GM18519 (cell line): Measurements from ENCODE around the gene ARFGEF3.

Experiments used
- ATAC-seq: cut with Tn5 transposase; IDR thresholded peaks from one replicate; pipeline ENCODE4 v1.9.1; 2021; ENCODE audit warnings: mild to moderate bottlenecking, moderate library complexity; ENCODE audit not compliant: unreplicated experiment, low FRiP score

ARFGEF3 gene

GRCh38 chr6:138235693-138236092 is 74.0 kb downstream of the ARFGEF3 start:
- ATAC-seq: no peak

DNA sequence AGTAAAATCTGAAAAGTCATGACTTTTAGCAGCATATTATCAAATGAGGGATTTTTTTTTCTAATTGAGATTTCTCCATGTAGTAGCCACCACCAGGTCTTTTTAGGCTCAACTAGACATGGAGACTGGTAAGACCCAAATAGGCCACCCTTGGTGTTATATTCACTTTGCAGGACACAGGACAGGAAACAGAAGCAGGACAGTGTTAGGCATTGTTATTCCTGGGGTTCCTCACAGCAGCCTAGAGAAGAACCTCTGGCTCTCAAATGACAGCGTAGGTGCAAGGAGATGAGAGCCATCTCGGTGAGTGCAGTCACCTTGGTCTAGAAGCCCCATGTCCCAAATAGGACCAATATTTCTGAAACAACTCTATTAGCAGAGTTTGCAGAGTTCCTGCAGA is 75.7 kb downstream of the ARFGEF3 start:
- ATAC-seq: no peak

DNA sequence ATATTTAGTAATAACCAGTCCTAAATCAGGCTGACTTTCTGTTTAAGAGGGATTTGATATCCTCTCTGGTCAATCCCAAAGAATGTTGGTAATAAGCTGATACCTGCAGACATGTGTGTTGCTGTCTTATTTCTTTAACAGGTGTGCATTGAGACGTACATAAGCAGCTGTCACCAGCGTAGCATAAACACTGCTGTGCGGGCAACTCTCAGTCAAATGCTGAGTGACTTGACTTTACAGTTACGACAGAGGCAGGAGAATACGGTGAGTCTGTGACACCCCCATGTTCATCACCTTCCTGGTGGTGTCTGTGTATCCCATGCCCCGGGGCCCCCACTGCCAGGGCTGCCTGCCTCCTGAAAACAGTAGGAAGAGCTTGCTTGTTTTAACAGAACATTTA is 76.6 kb downstream of the ARFGEF3 start:
- ATAC-seq: no peak

- no peak for ATAC-seq
Measured at GRCh38 chr6:138239774-138240173, 78.0 kb downstream of the ARFGEF3 start.

DNA sequence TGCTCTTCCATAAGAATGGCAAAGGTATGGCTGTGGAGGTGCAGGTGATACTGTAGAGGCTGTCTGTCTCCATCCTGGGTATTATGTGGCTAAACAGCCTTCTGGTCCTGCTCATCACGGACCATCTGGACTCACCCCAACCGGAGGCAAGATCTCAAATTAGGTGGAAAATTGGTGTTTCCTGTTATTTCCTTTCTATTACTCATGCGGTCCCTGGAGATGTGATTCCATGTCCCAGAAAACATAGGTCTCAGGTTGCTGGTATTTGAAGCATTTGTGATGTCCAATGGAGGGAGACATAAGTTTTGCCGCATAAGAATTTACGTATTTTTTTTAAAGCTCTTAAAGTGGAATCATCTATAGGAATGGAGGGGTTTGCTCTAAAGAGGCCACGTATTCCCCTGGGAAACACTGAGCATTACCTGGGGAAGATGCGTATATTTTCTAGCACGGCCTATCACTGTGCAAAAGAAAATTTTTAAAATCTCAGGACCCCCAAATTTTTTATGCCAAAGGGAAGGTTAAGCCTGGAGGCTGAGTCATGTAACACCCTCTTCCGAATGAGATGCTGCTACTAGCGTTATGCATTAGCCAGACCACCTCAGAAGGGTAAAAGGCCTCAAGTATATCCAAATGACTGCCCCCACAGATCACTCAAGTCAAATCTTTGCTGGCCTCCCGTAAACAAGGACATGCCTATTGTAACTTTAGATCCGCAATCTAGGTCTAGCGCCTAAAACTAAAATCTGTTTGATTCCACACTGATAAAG is 78.9 kb downstream of the ARFGEF3 start:
- ATAC-seq: no peak

- no peak for ATAC-seq
Measured at GRCh38 chr6:138241381-138241780, 79.6 kb downstream of the ARFGEF3 start.

DNA sequence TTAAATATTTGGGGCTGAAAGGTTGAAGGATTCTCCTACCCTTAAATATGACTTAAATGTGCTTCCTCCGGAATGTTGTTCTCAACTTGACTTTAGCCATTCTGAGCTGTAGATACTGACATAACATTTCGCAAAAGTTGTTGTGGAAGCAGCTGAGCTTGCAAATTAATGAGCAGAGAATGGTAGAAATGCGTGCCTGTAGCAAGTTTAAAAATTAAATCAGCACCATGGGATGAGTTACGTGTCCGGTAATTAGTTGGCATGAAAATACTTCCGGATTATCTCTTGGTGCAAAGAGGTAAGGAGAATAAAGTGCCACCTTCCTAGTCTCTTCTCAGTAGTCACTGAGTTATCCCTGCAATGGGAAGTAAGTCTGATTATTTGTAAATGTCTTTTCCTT is 80.2 kb downstream of the ARFGEF3 start:
- no peak for ATAC-seq

GRCh38 chr6:138242987-138243592 is 81.4 kb downstream of the ARFGEF3 start:
- no peak for ATAC-seq

GRCh38 chr6:138245751-138246150 is 84.0 kb downstream of the ARFGEF3 start:
- ATAC-seq: no peak

GRCh38 chr6:138246650-138247440 is 85.1 kb downstream of the ARFGEF3 start:
- ATAC-seq: no peak

DNA sequence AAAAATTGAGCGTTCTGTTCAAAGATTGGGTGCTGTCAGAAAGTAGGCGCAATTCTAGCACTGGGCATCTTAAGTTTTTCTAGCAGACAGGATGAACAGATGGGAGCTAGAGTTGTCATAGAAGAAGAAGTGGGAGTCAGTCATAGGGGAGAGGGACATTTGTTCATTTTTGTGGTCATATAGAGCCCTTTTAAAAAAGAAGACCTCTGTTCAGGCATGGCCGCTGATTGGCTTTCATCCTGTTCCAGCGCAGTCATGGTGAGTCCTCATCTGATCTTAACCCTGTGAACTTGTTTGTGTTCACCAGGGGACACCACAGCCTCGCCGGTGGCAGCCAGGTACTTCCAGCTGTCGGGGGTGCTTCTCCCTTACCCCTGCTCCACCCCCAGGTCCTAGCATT is 86.3 kb downstream of the ARFGEF3 start:
- ATAC-seq: no peak

DNA sequence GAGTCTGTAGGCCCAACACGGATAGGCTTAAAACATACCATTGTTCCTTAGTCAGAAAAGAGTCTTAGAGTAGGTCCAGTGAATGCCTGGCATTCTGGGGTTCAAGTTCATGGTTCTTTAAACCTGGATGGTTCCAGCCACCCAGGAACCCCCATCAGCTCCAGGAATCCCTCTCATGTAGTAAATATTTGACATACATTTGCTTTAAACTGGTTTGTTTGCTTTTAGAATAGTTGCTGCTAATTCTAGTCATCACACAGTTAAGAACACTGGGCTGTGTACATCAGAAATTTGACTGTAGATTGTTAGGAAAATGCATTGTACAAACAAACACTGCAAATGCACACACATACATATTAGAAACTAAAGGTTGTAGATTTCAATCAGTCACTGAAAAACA is 87.1 kb downstream of the ARFGEF3 start:
- ATAC-seq: no peak

DNA sequence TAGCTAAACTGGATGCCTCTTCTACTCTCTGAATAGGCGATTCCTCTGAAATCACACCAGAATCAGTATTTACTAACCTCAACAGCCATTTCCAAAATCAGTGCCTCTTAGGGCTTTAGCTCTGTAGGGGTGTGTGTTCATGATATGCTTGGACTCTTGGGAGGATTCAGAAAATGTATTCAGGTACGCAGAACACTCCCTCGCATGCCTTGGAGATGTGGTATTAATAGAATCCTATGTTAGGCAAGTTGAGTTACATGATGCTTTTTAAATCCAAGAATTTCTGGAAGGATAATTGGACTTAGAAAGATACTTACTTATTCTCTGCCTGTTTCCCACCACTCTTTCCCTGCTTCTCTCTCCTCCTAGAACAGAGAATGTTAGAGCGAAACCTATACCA is 88.3 kb downstream of the ARFGEF3 start:
- ATAC-seq: no peak

DNA sequence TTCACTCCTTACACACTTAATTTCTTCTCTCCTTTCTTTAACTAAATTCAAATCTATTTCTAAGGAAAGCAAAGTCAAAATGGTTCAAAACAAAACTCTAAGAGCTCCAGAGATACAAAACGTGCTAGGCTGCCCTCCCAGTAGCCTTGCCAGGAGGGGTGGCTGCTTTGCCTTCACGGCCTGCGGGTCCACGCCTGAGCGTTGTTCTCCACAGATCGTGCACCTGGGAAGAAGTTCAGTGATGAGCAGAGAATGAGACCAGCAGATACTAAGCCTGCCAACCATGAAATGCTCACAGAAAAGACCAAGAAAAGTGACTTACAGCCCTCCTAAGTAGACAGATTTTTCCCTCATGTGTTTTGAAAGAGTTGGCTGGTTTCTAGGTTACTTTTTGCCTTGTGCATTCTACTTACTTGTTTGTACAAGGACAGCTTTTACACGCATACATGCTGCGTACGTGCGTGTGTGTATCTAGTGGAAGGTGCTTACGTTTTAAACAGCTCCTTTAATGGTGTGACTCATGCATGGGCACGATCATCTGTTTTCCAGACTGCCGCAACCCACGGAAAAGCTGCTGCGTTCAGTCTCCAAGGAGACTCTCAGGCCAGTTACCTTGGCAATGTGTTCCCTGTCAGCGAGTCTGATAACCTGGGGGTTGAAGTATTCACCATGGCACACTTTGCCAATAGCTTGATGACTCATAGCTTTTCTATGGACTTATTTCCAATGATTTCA is 88.9 kb downstream of the ARFGEF3 start:
- no peak for ATAC-seq

DNA sequence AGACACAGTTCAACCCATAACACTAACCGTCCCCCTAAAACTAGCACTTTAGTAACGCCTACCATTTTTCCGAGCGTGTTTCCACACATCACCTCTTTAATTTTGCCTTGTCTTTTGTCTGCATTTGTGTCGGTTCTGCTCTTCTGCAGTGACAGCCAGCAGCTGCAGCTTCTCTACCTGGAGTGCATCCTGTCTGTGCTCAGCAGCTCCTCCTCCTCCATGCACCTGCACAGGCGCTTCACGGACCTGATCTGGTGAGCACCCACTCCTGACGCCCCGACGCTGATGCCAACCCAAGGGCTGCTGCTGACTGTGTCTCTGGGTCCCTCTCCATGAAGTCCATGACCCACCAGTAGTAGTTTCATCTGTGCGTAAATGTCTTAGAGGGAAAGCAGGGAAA is 92.0 kb downstream of the ARFGEF3 start:
- no peak for ATAC-seq

DNA sequence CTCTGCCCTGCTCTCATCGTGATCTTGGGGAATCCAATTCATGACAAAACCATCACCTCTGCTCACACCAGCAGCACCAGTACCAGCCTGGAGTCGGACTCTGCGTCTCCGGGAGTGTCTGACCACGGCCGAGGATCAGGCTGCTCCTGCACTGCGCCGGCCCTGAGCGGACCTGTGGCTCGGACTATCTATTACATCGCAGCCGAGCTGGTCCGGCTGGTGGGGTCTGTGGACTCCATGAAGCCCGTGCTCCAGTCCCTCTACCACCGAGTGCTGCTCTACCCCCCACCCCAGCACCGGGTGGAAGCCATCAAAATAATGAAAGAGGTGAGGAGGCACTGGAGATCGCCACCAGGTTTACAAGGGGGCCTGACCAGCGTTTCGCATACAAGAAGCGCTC is 93.7 kb downstream of the ARFGEF3 start:
- no peak for ATAC-seq

- no peak for ATAC-seq
Measured at GRCh38 chr6:138257638-138258040, 95.9 kb downstream of the ARFGEF3 start.

- ATAC-seq: no peak
Measured at GRCh38 chr6:138258197-138258596, 96.5 kb downstream of the ARFGEF3 start.

DNA sequence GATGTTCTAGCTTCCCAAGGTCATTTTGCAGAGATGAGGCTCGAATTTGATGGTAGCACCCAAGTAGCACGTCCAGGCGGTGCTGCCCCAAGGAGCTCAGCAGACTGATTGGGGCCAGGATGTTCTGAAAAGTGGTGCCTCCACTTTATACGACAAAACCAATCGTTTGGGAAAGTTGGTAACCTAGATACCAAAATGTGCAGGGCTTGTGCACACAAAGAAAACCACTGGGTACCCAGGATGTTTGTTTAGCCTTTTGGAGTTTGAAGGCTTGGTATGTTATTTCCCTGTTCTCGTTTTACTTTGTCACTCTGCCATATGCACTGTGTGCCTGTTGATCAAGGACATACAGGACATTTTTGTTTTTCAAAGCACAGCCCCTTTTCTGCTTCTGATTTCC is 97.3 kb downstream of the ARFGEF3 start:
- no peak for ATAC-seq

GRCh38 chr6:138261116-138261780 is 99.5 kb downstream of the ARFGEF3 start:
- no peak for ATAC-seq
